ENCODE results near the gene UBE3C.

UBE3C gene

DNA sequence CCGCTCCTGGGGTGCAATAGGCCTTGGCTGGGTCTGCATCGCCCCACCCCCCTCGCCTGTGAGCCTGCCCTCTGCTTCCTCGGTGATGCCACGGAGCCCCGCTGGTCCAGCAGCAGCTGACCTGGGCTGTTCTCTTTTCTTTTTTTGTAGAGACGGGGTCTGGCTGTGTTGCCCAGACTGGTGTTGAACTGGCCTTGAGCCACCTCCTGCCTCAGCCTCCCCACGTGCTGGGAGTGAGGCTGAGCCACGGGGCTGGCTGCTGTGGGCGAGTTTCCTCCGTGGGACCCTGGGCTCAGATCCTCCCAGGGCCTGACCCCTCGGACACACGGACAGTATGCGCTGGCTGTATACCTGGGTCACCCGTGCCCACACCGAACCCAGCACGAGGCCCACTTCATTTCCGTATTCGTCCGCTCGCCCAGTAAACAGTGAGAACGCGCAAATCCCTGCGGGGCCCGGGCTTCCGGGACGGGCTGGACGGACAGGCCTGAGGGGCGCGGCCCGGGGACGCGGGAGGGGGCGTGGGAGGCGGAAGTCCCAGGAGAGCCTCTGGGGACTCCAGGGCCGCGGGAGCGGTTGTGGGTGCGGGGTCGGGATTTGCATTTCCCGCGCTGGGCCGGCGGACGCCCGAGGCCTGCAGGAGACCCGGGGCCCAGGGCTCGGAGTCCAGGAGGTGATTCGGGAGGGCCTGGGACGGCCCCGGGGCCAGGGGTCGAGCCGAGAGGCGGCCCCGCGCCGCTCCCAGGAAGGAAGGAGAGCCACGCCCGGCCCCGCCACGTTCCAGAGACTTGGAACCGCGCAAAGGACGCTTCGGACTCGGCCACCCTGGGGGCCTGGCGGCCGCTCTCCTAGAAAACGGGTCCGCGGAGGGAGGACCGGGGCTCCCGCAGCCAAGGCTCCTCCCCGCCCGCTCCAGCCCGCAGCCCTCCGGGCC is 140.3 kb downstream of the UBE3C start:
- Histone ChIP-seq H2BK5ac (ENCODE audit: low read length) (no peak overlapping the region), H2AK5ac (ENCODE audit: low read depth, low read length) (no peak overlapping the region), H3K79me1 (ENCODE audit: low read depth, low read length) (peaks cover 1% of the 10 kb centered on the region), H3K36me3 (replicated peaks in 1 of 2; ENCODE audit: control insufficient read depth in 2 of 2, insufficient read depth in 2 of 2, low read length in 2 of 2) (no peaks in the 10 kb centered on the region), H4K8ac (ENCODE audit: low read depth, low read length) (no peak overlapping the region), H2BK12ac (ENCODE audit: low read length) (no peak overlapping the region), H2AFZ (ENCODE audit: low read length) (no peak overlapping the region), H3K4me3 (ENCODE audit: low read length in 2 of 2) (no peak overlapping the region), H3K18ac (ENCODE audit: low read length) (peak overlapping the region; percentile 38), H4K91ac (ENCODE audit: low read depth, low read length, poor library complexity) (no peak overlapping the region), H2BK15ac (ENCODE audit: low read length) (no peak overlapping the region), H3K4ac (ENCODE audit: low read length) (no peak overlapping the region), H2BK120ac (ENCODE audit: low read depth, low read length) (no peak overlapping the region), H3K9me3 (replicated peaks in 1 of 2; ENCODE audit: control insufficient read depth in 2 of 2, insufficient read depth in 1 of 2, low read depth in 1 of 2, low read length in 2 of 2) (peaks cover 0 to 4% of the 10 kb centered on the region in 2 donors), H3K23ac (ENCODE audit: low read depth, low read length, poor library complexity) (peak overlapping the region; percentile 43), H3K27ac (replicated peaks; ENCODE audit: low read length) (no peak overlapping the region), H3K4me2 (ENCODE audit: insufficient read depth, low read length, poor library complexity, severe bottlenecking) (no peak overlapping the region), H3K9ac (ENCODE audit: low read depth, low read length, poor library complexity) (no peak overlapping the region), H3K4me1 (ENCODE audit: control insufficient read depth in 2 of 2, insufficient read depth in 1 of 2, low read depth in 1 of 2, low read length in 2 of 2) (no peaks in the 10 kb centered on the region), H3K27me3 (ENCODE audit: control insufficient read depth in 3 of 3, insufficient read depth in 3 of 3, low read depth in 1 of 3, low read length in 3 of 3) (no peaks in the 10 kb centered on the region), H3K14ac (ENCODE audit: low read length) (peak overlapping the region; percentile 71)
- DNase-seq (ENCODE audit: low spot score), result no peak
- no CpG with 5 or more reads among the region's 77 CpGs for WGBS, 2 donors (ENCODE audit: extremely low coverage in 2 of 2, insufficient read length in 2 of 2, insufficient replicate concordance in 1 of 2)

DNA sequence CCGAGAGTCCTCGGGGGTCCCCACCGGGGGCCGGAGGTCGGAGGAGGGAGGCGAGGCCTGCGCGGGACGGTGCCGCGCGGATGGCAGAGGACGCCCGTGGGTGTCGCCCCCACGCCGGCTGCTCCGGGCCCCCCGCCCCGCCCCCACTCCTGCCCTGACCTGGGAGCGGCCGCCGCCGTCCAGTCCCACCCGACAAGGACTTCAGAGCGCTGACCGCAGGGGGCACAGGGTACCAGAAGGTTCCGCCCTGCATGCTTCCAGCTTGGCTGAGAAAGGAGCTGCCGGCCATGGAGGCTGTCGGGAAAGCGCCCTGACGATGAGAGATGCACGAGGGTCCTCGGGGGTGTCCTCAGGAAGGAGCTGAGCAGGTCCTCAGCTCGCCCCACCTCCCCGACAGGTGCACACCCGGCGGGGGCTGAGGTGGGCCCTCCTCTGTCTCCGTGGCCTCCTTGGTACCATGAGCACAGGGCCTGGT is 141.1 kb downstream of the UBE3C start:
- H3K18ac ChIP-seq (ENCODE audit: low read length), result peak overlapping the region; percentile 38
- no peaks in the 10 kb centered on the region for H3K27me3 ChIP-seq (ENCODE audit: control insufficient read depth in 3 of 3, insufficient read depth in 3 of 3, low read depth in 1 of 3, low read length in 3 of 3)
- H3K79me1 ChIP-seq (ENCODE audit: low read depth, low read length), result peaks cover 1% of the 10 kb centered on the region
- H4K8ac ChIP-seq (ENCODE audit: low read depth, low read length), result no peak overlapping the region
- no peak overlapping the region for H3K4me3 ChIP-seq (ENCODE audit: low read length in 2 of 2)
- no peak overlapping the region for H2BK120ac ChIP-seq (ENCODE audit: low read depth, low read length)
- H3K9ac ChIP-seq (ENCODE audit: low read depth, low read length, poor library complexity), result no peak overlapping the region
- H3K9me3 ChIP-seq (replicated peaks in 1 of 2; ENCODE audit: control insufficient read depth in 2 of 2, insufficient read depth in 1 of 2, low read depth in 1 of 2, low read length in 2 of 2), result peaks cover 0 to 11% of the 10 kb centered on the region in 2 donors
- no peak overlapping the region for H3K4ac ChIP-seq (ENCODE audit: low read length)
- H2AFZ ChIP-seq (ENCODE audit: low read length), result peak overlapping the region; percentile 18
- no peaks in the 10 kb centered on the region for H3K4me1 ChIP-seq (ENCODE audit: control insufficient read depth in 2 of 2, insufficient read depth in 1 of 2, low read depth in 1 of 2, low read length in 2 of 2)
- no peak overlapping the region for H3K14ac ChIP-seq (ENCODE audit: low read length)
- H3K23ac ChIP-seq (ENCODE audit: low read depth, low read length, poor library complexity), result peak overlapping the region; percentile 73
- peak overlapping the region; percentile 2 for H3K4me2 ChIP-seq (ENCODE audit: insufficient read depth, low read length, poor library complexity, severe bottlenecking)
- DNase-seq (ENCODE audit: low spot score), result no peak
- peak overlapping the region; percentile 3 for H2BK12ac ChIP-seq (ENCODE audit: low read length)
- H4K91ac ChIP-seq (ENCODE audit: low read depth, low read length, poor library complexity), result no peak overlapping the region
- no peak overlapping the region for H2BK15ac ChIP-seq (ENCODE audit: low read length)
- no peaks in the 10 kb centered on the region for H3K36me3 ChIP-seq (replicated peaks in 1 of 2; ENCODE audit: control insufficient read depth in 2 of 2, insufficient read depth in 2 of 2, low read length in 2 of 2)
- no CpG with 5 or more reads among the region's 39 CpGs for WGBS, 2 donors (ENCODE audit: extremely low coverage in 2 of 2, insufficient read length in 2 of 2, insufficient replicate concordance in 1 of 2)
- no peak overlapping the region for H2AK5ac ChIP-seq (ENCODE audit: low read depth, low read length)
- H3K27ac ChIP-seq (replicated peaks; ENCODE audit: low read length), result no peak overlapping the region
- no peak overlapping the region for H2BK5ac ChIP-seq (ENCODE audit: low read length)

DNA sequence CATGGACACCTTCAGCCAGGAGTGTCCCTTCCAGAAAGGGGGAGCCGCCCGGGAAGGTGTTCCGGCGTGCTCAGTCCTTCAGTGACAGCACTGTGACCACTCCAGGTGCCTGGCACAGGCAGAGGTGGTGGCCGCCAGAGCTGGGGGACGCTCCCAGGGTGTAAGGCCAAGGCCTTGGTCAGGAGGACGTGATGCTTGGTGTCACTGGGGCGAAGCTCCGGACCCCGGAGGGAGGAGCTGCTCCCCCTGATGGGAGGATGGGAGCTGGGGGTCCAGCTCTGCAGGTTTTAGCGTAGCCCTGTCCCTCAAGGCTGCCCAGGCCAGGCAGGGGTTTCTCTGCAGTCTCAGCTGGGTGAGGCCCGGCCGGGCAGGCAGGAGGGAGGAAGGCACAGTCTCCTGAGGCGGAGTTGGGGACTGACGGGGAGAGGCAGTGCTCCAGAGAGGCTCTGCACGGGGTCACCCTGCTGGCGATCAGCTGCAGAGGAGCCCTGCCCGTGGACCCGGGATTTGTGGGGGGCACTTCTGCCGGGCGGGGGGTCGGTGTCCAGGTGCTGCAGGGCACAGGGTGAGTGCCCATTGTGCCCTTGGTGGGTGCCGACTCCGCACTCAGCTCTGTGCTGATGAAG is 141.6 kb downstream of the UBE3C start:
- no peak overlapping the region for H2BK120ac ChIP-seq (ENCODE audit: low read depth, low read length)
- H3K4me1 ChIP-seq (ENCODE audit: control insufficient read depth in 2 of 2, insufficient read depth in 1 of 2, low read depth in 1 of 2, low read length in 2 of 2), result no peaks in the 10 kb centered on the region
- no peak overlapping the region for H3K4me3 ChIP-seq (ENCODE audit: low read length in 2 of 2)
- H3K36me3 ChIP-seq (replicated peaks in 1 of 2; ENCODE audit: control insufficient read depth in 2 of 2, insufficient read depth in 2 of 2, low read length in 2 of 2), result no peaks in the 10 kb centered on the region
- H2BK5ac ChIP-seq (ENCODE audit: low read length), result no peak overlapping the region
- DNase-seq (ENCODE audit: low spot score), result no peak
- no peak overlapping the region for H3K9ac ChIP-seq (ENCODE audit: low read depth, low read length, poor library complexity)
- H3K23ac ChIP-seq (ENCODE audit: low read depth, low read length, poor library complexity), result peak overlapping the region; percentile 73
- H3K79me1 ChIP-seq (ENCODE audit: low read depth, low read length), result peaks cover 1% of the 10 kb centered on the region
- H3K9me3 ChIP-seq (replicated peaks in 1 of 2; ENCODE audit: control insufficient read depth in 2 of 2, insufficient read depth in 1 of 2, low read depth in 1 of 2, low read length in 2 of 2), result peaks cover 0 to 12% of the 10 kb centered on the region in 2 donors
- no peaks in the 10 kb centered on the region for H3K27me3 ChIP-seq (ENCODE audit: control insufficient read depth in 3 of 3, insufficient read depth in 3 of 3, low read depth in 1 of 3, low read length in 3 of 3)
- no peak overlapping the region for H2BK15ac ChIP-seq (ENCODE audit: low read length)
- WGBS, 2 donors (ENCODE audit: extremely low coverage in 2 of 2, insufficient read length in 2 of 2, insufficient replicate concordance in 1 of 2), result no CpG with 5 or more reads among the region's 24 CpGs
- peak overlapping the region; percentile 38 for H3K14ac ChIP-seq (ENCODE audit: low read length)
- H4K91ac ChIP-seq (ENCODE audit: low read depth, low read length, poor library complexity), result no peak overlapping the region
- H3K18ac ChIP-seq (ENCODE audit: low read length), result no peak overlapping the region
- H4K8ac ChIP-seq (ENCODE audit: low read depth, low read length), result no peak overlapping the region
- H3K4ac ChIP-seq (ENCODE audit: low read length), result no peak overlapping the region
- H2BK12ac ChIP-seq (ENCODE audit: low read length), result peak overlapping the region; percentile 73
- H2AK5ac ChIP-seq (ENCODE audit: low read depth, low read length), result peak overlapping the region; percentile 56
- no peak overlapping the region for H3K27ac ChIP-seq (replicated peaks; ENCODE audit: low read length)
- peak overlapping the region; percentile 18 for H2AFZ ChIP-seq (ENCODE audit: low read length)
- no peak overlapping the region for H3K4me2 ChIP-seq (ENCODE audit: insufficient read depth, low read length, poor library complexity, severe bottlenecking)
